Tibial artery (tissue), 4 donors: Measurements from ENCODE around the gene RAB1B.

Experiments
- DNase-seq, 2 donors: peaks; one replicate each; pipeline ENCODE4 v3.0.0-alpha.2; 2019
- H3K27ac ChIP-seq, 2 donors: fragments of 200-600 bp; sonication (generic) in 1 of 2; 1 replicate in 1 of 2; 2 replicates in 1 of 2; pipeline ENCODE4 v1.5.1; 2018 to 2019; ENCODE audit warnings: mild to moderate bottlenecking in 1 of 2
- H3K27me3 ChIP-seq, 2 donors: fragments of 200-600 bp; sonication (generic) in 1 of 2; one replicate each; pipeline versions ENCODE4 v1.5.1 to v1.6.0; 2016 to 2019
- H3K36me3 ChIP-seq, 3 donors: fragments of 200-600 bp; sonication (generic) in 2 of 3; one replicate each; pipeline ENCODE4 v1.5.1; 2016 to 2019; ENCODE audit warnings: mild to moderate bottlenecking in 2 of 3
- H3K4me1 ChIP-seq, 4 donors: fragments of 200-600 bp; sonication (generic) in 2 of 4; 1 replicate in 3 of 4; 2 replicates in 1 of 4; pipeline ENCODE4 v1.5.1; 2016 to 2019
- H3K4me3 ChIP-seq, 2 donors: fragments of 200-600 bp; sonication (generic) in 1 of 2; 1 replicate in 1 of 2; 2 replicates in 1 of 2; pipeline ENCODE4 v1.5.1; 2018 to 2019; ENCODE audit warnings: mild to moderate bottlenecking in 2 of 2
- H3K9me3 ChIP-seq, 3 donors: fragments of 200-600 bp; sonication (generic) in 1 of 3; one replicate each; pipeline ENCODE4 v1.5.1; 2016 to 2019
- intact Hi-C: fragments of 100-400 bp; cut with DNase I; formaldehyde crosslinking; loops from one replicate; pipeline ENCODE4 v1.15.0; 2023; ENCODE audit warnings: low total_unique reads
- TF ChIP-seq, protein P1 (sequence below), 2 experiments: fragments of 200-600 bp in 1 of 2; fragments of 450-650 bp in 1 of 2; IDR thresholded peaks; one replicate each; pipeline ENCODE4 v1.5.1; 2017 to 2019; ENCODE audit warnings: antibody characterized with exemption in 2 of 2, mild to moderate bottlenecking in 1 of 2, moderate library complexity in 1 of 2

Gene RAB1B

DNA sequence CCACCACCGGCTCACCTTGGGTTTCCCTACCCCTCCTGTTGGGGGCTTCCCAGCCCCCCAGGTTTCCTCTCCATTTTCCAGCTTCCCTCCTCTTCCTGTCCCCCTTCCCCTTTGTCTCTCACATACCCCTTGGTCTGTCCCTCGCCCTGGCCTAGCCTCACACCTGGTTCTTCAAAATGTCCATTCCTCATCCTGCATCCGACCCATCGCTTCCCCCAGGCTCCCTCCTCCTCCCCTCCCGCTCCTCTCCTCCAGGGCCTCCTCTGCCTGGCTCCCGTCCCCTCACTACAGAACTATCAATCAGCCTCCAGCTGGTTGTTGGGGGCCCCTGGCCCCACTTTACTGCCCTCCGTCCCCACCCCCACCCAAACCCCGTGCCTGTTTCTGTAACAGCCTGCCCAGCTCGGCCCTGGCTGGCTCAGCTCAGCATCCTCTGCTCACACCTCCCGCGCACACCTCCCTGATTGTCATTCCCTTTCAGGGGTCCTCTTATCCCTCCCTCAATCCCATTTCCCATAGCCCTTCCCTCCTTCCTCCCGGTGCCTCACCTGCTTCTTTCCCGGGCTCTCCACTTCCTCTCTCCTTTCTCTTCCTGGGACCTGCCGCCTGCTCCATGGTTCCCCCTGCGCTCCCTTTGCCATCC is 10.8 kb downstream of the RAB1B start:
- no peak overlapping the region for H3K4me3 ChIP-seq

DNA sequence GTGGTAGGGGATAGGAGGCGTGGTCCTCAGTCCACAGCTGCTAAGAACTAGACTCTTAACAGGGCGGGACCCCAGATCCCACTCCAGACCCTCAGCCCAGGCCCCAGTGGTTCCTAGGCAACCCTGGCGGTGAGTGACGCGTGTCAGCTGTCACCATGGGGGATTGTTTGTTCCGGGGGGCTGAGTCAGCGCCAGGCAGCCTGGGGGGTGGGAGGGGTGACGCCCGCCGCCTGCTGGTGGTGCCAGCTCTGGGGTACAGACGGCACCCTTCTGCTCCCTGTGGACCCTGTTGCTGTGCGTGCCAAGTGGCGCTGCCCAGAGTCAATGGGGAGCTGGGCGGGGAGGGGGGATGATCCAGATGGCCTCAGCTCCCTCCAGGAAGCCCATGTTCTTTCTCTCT is 12.0 kb downstream of the RAB1B start:
- Histone ChIP-seq H3K9me3 (no peaks in the 10 kb centered on the region), H3K36me3 (peaks cover 0 to 29% (median 15%) of the 10 kb centered on the region in 3 donors), H3K4me3 (no peak overlapping the region), H3K27ac (no peak overlapping the region), H3K27me3 (no peaks in the 10 kb centered on the region), H3K4me1 (peaks cover 3 to 28% (median 24%) of the 10 kb centered on the region in 4 donors)
- intact Hi-C loops, result no loop called here
- no peak for DNase-seq
- TF ChIP-seq, protein P1, sequence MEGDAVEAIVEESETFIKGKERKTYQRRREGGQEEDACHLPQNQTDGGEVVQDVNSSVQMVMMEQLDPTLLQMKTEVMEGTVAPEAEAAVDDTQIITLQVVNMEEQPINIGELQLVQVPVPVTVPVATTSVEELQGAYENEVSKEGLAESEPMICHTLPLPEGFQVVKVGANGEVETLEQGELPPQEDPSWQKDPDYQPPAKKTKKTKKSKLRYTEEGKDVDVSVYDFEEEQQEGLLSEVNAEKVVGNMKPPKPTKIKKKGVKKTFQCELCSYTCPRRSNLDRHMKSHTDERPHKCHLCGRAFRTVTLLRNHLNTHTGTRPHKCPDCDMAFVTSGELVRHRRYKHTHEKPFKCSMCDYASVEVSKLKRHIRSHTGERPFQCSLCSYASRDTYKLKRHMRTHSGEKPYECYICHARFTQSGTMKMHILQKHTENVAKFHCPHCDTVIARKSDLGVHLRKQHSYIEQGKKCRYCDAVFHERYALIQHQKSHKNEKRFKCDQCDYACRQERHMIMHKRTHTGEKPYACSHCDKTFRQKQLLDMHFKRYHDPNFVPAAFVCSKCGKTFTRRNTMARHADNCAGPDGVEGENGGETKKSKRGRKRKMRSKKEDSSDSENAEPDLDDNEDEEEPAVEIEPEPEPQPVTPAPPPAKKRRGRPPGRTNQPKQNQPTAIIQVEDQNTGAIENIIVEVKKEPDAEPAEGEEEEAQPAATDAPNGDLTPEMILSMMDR (IDR thresholded peaks at IDR 0.05), result no peak

More for the DNA sequence above, 10.8 kb downstream of the RAB1B start:
- Histone ChIP-seq H3K27me3 (no peaks in the 10 kb centered on the region), H3K4me1 (peaks cover 3 to 28% (median 24%) of the 10 kb centered on the region in 4 donors), H3K27ac (no peak overlapping the region), H3K36me3 (peaks cover under 1 to 29% (median 27%) of the 10 kb centered on the region in 3 donors), H3K9me3 (no peaks in the 10 kb centered on the region)
- TF ChIP-seq, protein P1 (IDR thresholded peaks at IDR 0.05), result no peak
- intact Hi-C loops, result no loop called here
- DNase-seq, result no peak

DNA sequence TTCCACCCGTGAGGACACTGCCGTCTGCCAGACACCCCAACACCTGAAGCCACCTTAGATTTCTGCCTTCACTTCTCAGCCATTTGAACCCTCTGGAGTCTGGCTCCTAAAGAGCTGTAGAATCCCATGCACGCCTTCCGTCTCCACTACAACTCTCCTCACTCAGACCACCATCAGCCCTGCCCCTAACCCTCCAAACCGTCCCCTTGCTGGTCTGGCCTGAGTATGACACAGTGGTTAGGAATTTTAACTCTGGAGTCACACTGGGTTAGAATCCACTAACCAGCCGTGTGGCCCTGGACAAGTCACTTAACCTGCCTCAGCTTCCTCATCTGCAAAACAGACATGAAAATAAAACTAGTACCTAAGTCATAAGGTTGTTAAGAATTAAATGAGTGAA is 12.6 kb downstream of the RAB1B start:
- Histone ChIP-seq H3K36me3 (peaks cover 0 to 26% (median 10%) of the 10 kb centered on the region in 3 donors), H3K27ac (no peak overlapping the region), H3K9me3 (no peaks in the 10 kb centered on the region), H3K4me1 (peaks cover 3 to 28% (median 24%) of the 10 kb centered on the region in 4 donors), H3K27me3 (no peaks in the 10 kb centered on the region), H3K4me3 (no peak overlapping the region)
- TF ChIP-seq, protein P1 (IDR thresholded peaks at IDR 0.05), result no peak
- no peak for DNase-seq
- intact Hi-C loops, result no loop called here

DNA sequence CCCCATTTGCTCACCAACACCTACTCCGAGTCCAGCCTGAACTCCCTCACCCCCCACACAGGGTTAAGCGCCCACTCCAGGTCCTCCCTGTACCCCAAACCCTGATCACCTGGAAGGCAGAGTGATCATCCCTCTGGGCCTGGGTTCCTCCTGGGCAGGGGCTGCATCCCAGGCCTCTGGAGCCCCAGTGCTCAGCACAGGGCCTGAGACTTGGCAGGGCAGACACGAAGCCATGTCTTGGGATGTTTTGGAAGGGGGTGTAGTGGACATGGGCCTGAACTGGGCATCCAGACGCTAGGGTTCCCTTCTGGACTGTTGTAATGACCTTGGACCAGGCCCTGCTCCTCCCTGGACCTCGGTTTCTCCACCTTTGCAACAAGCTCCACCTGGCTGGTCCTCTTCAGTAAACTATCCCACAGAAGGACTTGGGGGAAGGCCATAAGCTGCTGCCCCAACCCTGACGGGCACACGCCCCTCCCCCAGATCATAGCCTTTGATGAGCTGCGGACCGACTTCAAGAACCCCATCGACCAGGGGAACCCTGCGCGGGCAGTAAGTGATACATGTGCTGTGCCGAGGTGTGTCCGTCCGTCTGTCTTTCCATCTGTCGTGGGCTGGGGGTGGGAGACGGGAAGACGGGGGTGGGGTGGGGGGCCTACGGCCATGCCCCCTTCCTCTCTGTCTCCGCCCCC is 13.5 kb downstream of the RAB1B start:
- Histone ChIP-seq H3K4me3 (no peak overlapping the region), H3K4me1 (peaks cover 3 to 28% (median 26%) of the 10 kb centered on the region in 4 donors), H3K27me3 (no peaks in the 10 kb centered on the region), H3K9me3 (no peaks in the 10 kb centered on the region), H3K36me3 (peaks cover 0 to 17% (median 4%) of the 10 kb centered on the region in 3 donors), H3K27ac (no peak overlapping the region)
- intact Hi-C loops, result loop anchor here (2.0 kb wide), 1 partner anchor 59 kb away; no protein-coding TSS in a partner anchor
- DNase-seq, result no peak
- TF ChIP-seq, protein P1 (IDR thresholded peaks at IDR 0.05), result no peak

DNA sequence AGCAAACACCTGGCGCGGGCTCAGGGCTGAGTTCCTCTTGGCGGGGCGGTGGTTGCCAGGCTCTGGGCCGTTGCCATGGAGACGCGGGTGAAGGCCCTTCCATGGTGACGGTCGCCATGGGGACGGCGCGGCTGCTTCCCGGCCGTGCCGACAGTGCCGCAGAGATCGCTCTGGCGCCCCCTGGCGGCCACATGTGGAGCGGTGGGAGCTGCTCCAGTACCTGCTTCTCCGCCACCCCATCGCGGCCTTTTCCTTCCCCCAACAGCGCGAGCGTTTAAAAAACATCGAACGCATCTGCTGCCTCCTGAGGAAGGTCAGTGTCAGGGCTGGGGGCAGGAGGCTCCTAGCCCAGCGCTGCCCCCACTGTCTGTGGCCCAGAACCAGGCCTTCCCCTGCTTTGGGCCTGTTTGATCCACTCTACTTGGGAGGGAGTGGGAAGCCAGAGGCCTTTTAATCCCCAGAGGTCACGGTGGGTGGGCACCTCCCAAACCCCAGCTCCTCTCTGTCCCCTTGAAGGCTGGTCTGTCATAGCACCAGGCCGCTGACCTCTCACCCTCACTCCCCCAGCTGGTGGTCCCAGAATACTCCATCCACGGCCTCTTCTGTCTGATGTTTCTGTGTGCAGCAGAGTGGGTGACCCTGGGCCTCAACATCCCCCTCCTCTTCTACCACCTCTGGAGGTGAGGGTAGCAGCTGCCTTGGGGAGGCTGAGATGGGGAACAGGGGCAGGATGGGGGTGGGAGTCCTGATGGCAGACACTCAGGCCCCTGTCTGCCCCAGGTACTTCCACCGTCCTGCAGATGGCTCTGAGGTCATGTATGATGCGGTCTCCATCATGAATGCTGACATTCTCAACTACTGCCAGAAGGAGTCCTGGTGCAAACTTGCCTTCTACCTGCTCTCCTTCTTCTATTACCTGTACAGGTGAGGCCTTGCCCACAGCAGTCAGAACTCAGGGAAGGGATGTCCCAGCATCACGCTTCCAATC is 14.3 kb downstream of the RAB1B start:
- TF ChIP-seq, protein P1 (IDR thresholded peaks at IDR 0.05), result peak; percentile 98 to 99
- Histone ChIP-seq H3K27me3 (no peaks in the 10 kb centered on the region), H3K36me3 (peaks cover 0 to 17% (median 4%) of the 10 kb centered on the region in 3 donors), H3K27ac (no peak overlapping the region), H3K9me3 (no peaks in the 10 kb centered on the region), H3K4me3 (no peak overlapping the region), H3K4me1 (peaks cover 3 to 30% (median 27%) of the 10 kb centered on the region in 4 donors)
- peak; percentile 97 to 98 for DNase-seq
- intact Hi-C loops, result loop anchor here (2.0 kb wide), 1 partner anchor 60 kb away; no protein-coding TSS in a partner anchor
